Midbrain (tissue), 1 donor: ENCODE measurements around the gene SAMD5.
"Not testable (repeated sequence)": the region's sequence is repeated elsewhere in the genome, so short reads cannot be mapped to it uniquely, and the experiment has no call there.

Experiments used
- DNase-seq: peaks from one replicate; lab custom pipeline; 2025; lab: John Stamatoyannopoulos, UW

The SAMD5 gene

GRCh38 chr6:147528511-147529145 lies 20.1 kb downstream of the SAMD5 start:
- no peak for DNase-seq

GRCh38 chr6:147530132-147531060 lies 21.9 kb downstream of the SAMD5 start:
- no peak for DNase-seq

- DNase-seq: no peak
Observed at GRCh38 chr6:147531321-147531720, 22.8 kb downstream of the SAMD5 start.

GRCh38 chr6:147534116-147534860 lies 25.8 kb downstream of the SAMD5 start:
- no peak for DNase-seq

- no peak for DNase-seq
Observed at GRCh38 chr6:147538821-147539220, 30.3 kb downstream of the SAMD5 start.

- no peak for DNase-seq
Observed at GRCh38 chr6:147540075-147540474, 31.6 kb downstream of the SAMD5 start.

- DNase-seq: not testable (repeated sequence)
Observed at GRCh38 chr6:147542436-147542835, 33.9 kb downstream of the SAMD5 start.

GRCh38 chr6:147544420-147544819 lies 35.9 kb downstream of the SAMD5 start:
- no peak for DNase-seq

- DNase-seq: no peak
Observed at GRCh38 chr6:147546501-147547368, 38.2 kb downstream of the SAMD5 start.

GRCh38 chr6:147547369-147547902 lies 38.9 kb downstream of the SAMD5 start:
- no peak for DNase-seq

- no peak for DNase-seq
Observed at GRCh38 chr6:147548921-147549475, 40.5 kb downstream of the SAMD5 start.

- no peak for DNase-seq
Observed at GRCh38 chr6:147549531-147549930, 41.0 kb downstream of the SAMD5 start.

GRCh38 chr6:147551976-147552375 lies 43.5 kb downstream of the SAMD5 start:
- DNase-seq: no peak

- no peak for DNase-seq
Observed at GRCh38 chr6:147553099-147553498, 44.6 kb downstream of the SAMD5 start.

GRCh38 chr6:147554281-147554680 lies 45.8 kb downstream of the SAMD5 start:
- DNase-seq: no peak

- DNase-seq: no peak
Observed at GRCh38 chr6:147559006-147559405, 50.5 kb downstream of the SAMD5 start.

GRCh38 chr6:147560670-147561069 lies 52.2 kb downstream of the SAMD5 start:
- DNase-seq: no peak

- DNase-seq: no peak
Observed at GRCh38 chr6:147561726-147562125, 53.2 kb downstream of the SAMD5 start.

- no peak for DNase-seq
Observed at GRCh38 chr6:147563472-147563871, 55.0 kb downstream of the SAMD5 start.

GRCh38 chr6:147564556-147564955 lies 56.1 kb downstream of the SAMD5 start:
- DNase-seq: no peak
